DND-41 (cell line): ENCODE data around the gene ATP6V0D1.

ENCODE experiments used
- EZH2 ChIP-seq: IDR thresholded peaks from 3 replicates; pipeline ENCODE4 v1.6.1; 2012; ENCODE audit warnings: borderline replicate concordance, low read depth, mild to moderate bottlenecking, moderate library complexity, low read length, inconsistent platforms; ENCODE audit not compliant: severe bottlenecking
- TF ChIP-seq, protein P1 (sequence below): IDR thresholded peaks from 2 replicates; pipeline ENCODE4 v1.5.1; 2012; ENCODE audit warnings: borderline replicate concordance, low read length, moderate library complexity, mild to moderate bottlenecking; ENCODE audit not compliant: poor library complexity, severe bottlenecking; ENCODE audit errors: extremely low read depth

DNA sequence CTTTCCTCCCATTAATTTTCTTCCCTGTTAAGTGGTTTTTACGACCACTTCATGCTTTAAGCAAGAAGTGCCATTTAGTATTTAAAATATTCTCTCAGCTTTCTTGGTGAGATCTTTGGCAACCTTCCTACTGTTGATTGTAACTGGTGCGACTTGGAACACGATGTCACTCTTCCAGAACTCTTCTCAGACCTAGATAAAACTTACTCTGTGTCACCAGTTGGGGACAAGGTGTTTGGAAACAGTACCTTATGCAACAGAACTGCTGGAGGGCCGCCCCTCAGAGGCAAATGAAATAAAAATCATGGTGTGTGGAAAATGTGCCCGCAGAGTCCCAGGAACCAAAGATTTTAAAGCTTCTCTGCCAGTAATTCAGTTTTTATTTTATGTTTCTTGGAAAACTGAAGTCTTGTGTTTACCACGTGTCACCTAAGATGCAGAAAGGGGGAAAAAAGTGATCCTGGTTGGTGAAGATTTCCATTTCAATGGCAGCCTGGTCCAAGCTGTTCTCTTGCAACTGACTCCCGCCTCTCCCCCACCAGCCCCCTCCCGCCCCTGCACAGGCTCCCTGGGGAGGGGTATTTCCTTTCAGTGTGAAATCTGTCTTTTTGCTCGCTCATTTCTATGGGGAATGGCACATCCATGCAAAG, 57.2 kb downstream of the ATP6V0D1 start:
- TF ChIP-seq, protein P1, sequence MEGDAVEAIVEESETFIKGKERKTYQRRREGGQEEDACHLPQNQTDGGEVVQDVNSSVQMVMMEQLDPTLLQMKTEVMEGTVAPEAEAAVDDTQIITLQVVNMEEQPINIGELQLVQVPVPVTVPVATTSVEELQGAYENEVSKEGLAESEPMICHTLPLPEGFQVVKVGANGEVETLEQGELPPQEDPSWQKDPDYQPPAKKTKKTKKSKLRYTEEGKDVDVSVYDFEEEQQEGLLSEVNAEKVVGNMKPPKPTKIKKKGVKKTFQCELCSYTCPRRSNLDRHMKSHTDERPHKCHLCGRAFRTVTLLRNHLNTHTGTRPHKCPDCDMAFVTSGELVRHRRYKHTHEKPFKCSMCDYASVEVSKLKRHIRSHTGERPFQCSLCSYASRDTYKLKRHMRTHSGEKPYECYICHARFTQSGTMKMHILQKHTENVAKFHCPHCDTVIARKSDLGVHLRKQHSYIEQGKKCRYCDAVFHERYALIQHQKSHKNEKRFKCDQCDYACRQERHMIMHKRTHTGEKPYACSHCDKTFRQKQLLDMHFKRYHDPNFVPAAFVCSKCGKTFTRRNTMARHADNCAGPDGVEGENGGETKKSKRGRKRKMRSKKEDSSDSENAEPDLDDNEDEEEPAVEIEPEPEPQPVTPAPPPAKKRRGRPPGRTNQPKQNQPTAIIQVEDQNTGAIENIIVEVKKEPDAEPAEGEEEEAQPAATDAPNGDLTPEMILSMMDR: no peak
- no peak for TF ChIP-seq EZH2
